ENCODE data around the gene KPNB1.

KPNB1 gene

DNA sequence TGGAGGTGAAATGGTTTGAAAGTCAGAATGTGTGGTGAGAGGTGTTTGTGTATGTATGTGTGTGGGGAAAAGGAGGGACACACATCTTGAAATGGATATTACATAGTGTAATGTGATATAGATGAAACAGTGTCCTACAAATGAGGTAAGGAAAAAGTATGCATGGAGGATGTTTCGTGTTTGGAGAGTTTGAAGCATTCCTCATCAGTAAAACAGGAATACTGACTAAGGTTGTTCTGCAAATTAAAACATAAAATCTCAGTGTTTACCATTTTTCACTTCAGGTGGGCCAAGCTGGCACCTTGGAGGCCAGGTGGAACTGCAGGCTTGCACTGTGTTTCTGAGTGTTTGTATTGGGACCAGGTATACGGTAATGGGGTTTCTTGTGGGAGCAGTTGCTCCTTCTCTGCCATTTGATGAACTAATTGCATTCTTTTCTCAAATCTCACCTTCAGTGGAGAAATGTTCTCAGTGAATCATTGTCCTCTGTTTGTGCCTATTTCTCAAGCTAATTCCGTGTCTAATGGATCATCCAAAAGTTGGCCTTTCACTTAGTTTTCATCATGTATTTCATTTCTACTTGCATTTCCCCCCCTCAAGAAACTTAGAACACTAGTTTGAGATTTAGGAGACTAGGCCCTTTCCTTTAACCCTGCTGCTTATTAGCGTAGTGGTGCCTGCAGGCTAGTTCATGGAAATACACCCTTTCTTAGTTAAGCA lies 36.0 kb downstream of the KPNB1 start:
- no peak for DNase-seq (ENCODE audit: low read depth in 1 of 2, low spot score in 1 of 2)
- Histone ChIP-seq H3K4me3 (replicated peaks; ENCODE audit: insufficient read depth, low read length) (no peak overlapping the region), H3K27ac (replicated peaks) (no peak overlapping the region), H3K27me3 (ENCODE audit: insufficient read depth, poor library complexity, severe bottlenecking) (no peaks in the 10 kb centered on the region)
- TF ChIP-seq, protein P1, sequence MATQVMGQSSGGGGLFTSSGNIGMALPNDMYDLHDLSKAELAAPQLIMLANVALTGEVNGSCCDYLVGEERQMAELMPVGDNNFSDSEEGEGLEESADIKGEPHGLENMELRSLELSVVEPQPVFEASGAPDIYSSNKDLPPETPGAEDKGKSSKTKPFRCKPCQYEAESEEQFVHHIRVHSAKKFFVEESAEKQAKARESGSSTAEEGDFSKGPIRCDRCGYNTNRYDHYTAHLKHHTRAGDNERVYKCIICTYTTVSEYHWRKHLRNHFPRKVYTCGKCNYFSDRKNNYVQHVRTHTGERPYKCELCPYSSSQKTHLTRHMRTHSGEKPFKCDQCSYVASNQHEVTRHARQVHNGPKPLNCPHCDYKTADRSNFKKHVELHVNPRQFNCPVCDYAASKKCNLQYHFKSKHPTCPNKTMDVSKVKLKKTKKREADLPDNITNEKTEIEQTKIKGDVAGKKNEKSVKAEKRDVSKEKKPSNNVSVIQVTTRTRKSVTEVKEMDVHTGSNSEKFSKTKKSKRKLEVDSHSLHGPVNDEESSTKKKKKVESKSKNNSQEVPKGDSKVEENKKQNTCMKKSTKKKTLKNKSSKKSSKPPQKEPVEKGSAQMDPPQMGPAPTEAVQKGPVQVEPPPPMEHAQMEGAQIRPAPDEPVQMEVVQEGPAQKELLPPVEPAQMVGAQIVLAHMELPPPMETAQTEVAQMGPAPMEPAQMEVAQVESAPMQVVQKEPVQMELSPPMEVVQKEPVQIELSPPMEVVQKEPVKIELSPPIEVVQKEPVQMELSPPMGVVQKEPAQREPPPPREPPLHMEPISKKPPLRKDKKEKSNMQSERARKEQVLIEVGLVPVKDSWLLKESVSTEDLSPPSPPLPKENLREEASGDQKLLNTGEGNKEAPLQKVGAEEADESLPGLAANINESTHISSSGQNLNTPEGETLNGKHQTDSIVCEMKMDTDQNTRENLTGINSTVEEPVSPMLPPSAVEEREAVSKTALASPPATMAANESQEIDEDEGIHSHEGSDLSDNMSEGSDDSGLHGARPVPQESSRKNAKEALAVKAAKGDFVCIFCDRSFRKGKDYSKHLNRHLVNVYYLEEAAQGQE (IDR thresholded peaks at IDR 0.05; ENCODE audit: insufficient replicate concordance, low read depth) = no peak
- TF ChIP-seq GABPA (IDR thresholded peaks at IDR 0.05; ENCODE audit: low read depth) (no peak), POLR2AphosphoS5 (IDR thresholded peaks at IDR 0.05; ENCODE audit: low read depth) (no peak), SPI1 (IDR thresholded peaks at IDR 0.05; ENCODE audit: borderline replicate concordance, low read depth) (no peak)
- TF ChIP-seq, protein P2, sequence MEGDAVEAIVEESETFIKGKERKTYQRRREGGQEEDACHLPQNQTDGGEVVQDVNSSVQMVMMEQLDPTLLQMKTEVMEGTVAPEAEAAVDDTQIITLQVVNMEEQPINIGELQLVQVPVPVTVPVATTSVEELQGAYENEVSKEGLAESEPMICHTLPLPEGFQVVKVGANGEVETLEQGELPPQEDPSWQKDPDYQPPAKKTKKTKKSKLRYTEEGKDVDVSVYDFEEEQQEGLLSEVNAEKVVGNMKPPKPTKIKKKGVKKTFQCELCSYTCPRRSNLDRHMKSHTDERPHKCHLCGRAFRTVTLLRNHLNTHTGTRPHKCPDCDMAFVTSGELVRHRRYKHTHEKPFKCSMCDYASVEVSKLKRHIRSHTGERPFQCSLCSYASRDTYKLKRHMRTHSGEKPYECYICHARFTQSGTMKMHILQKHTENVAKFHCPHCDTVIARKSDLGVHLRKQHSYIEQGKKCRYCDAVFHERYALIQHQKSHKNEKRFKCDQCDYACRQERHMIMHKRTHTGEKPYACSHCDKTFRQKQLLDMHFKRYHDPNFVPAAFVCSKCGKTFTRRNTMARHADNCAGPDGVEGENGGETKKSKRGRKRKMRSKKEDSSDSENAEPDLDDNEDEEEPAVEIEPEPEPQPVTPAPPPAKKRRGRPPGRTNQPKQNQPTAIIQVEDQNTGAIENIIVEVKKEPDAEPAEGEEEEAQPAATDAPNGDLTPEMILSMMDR (IDR thresholded peaks at IDR 0.05; ENCODE audit: insufficient read depth, low read length) = no peak

DNA sequence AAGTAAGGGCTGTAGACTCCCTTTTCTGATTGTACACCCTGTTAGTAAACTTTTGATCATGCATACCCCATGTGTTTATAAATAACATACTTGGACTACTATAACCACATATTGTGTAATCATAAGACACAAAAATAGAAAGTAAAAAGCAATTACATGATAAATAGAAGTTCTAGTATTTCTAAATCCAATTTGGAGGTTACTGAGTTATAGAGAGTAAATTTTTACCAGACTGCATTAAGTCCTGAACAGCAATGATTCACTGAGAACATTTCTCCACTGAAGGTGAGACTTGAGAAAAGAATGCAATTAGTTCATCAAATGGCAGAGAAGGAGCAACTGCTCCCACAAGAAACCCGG lies 36.5 kb downstream of the KPNB1 start:
- Histone ChIP-seq H3K27ac (replicated peaks) (no peak overlapping the region), H3K27me3 (ENCODE audit: insufficient read depth, poor library complexity, severe bottlenecking) (no peaks in the 10 kb centered on the region), H3K4me3 (replicated peaks; ENCODE audit: insufficient read depth, low read length) (no peak overlapping the region)
- no peak for DNase-seq (ENCODE audit: low read depth in 1 of 2, low spot score in 1 of 2)
- TF ChIP-seq, protein P2 (IDR thresholded peaks at IDR 0.05; ENCODE audit: insufficient read depth, low read length) = no peak
- TF ChIP-seq, protein P1 (IDR thresholded peaks at IDR 0.05; ENCODE audit: insufficient replicate concordance, low read depth) = no peak
- TF ChIP-seq GABPA (IDR thresholded peaks at IDR 0.05; ENCODE audit: low read depth) (no peak), POLR2AphosphoS5 (IDR thresholded peaks at IDR 0.05; ENCODE audit: low read depth) (no peak), SPI1 (IDR thresholded peaks at IDR 0.05; ENCODE audit: borderline replicate concordance, low read depth) (no peak)

DNA sequence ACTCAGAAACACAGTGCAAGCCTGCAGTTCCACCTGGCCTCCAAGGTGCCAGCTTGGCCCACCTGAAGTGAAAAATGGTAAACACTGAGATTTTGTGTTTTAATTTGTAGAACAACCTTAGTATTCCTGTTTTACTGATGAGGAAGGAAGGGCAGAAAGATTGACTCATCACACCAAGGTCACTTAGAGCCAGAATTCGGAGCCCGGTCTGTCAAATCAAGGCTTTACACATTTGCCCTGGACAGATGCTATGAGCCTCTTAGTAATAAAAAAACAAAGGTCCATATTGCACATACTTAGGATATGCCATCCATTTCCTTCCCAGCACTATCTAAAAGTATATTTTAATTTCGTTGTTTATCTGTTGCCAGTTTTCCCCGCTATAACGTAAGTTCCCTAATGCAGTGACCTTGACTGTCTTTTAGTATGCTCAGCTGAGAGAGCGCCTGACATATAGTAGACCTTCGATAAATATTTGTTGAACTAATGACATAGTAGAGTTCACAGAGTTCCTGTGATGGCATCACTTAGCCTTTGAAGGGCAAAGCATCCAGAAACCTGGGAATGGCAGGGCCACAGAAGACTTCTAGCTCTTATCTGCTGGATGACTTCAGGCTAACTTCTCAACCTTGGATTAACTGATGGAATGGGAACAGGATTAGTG lies 37.1 kb downstream of the KPNB1 start:
- Histone ChIP-seq H3K27ac (replicated peaks) (no peak overlapping the region), H3K27me3 (ENCODE audit: insufficient read depth, poor library complexity, severe bottlenecking) (no peaks in the 10 kb centered on the region), H3K4me3 (replicated peaks; ENCODE audit: insufficient read depth, low read length) (no peak overlapping the region)
- TF ChIP-seq GABPA (IDR thresholded peaks at IDR 0.05; ENCODE audit: low read depth) (no peak), POLR2AphosphoS5 (IDR thresholded peaks at IDR 0.05; ENCODE audit: low read depth) (no peak), SPI1 (IDR thresholded peaks at IDR 0.05; ENCODE audit: borderline replicate concordance, low read depth) (no peak)
- TF ChIP-seq, protein P1 (IDR thresholded peaks at IDR 0.05; ENCODE audit: insufficient replicate concordance, low read depth) = no peak
- TF ChIP-seq, protein P2 (IDR thresholded peaks at IDR 0.05; ENCODE audit: insufficient read depth, low read length) = no peak
- no peak for DNase-seq (ENCODE audit: low read depth in 1 of 2, low spot score in 1 of 2)
